ENCODE results near the gene MTA1. TPM values are rescaled to one million over a fixed set of nuclear protein-coding genes. Genes with fewer than 3 reads are reported as not detected.

MTA1 gene
- polyA plus RNA-seq, 1 of the 3 experiments (the other 2 are of a cell fraction) = 96.3 TPM

GRCh38 chr14:105376521-105377440 lies 42.8 kb upstream of the MTA1 start:
- H3F3A ChIP-seq (replicated peaks; ENCODE audit: insufficient read depth) = no peaks in the 10 kb centered on the region
- peaks cover 0 to 2% of the 10 kb centered on the region in 2 experiments for H3K36me3 ChIP-seq (replicated peaks in 1 of 2; ENCODE audit: control insufficient read depth in 1 of 2, insufficient read depth in 2 of 2, low read length in 1 of 2)
- WGBS (ENCODE audit: low lambda C conversion rate) = 83% methylated on average over 15 of the region's 34 CpGs
- no peak overlapping the region for H3K4me2 ChIP-seq
- H3K79me2 ChIP-seq (ENCODE audit: insufficient read depth) = no peaks in the 10 kb centered on the region
- no peaks in the 10 kb centered on the region for H3K9me2 ChIP-seq
- no peak overlapping the region for H3K4me3 ChIP-seq (ENCODE audit: low read depth in 2 of 2, low read length in 1 of 2)
- POLR2A ChIA-PET = no interaction called here
- CTCF ChIA-PET = interaction anchor here (1.2 to 1.9 kb wide), 2 partner anchors 71 to 113 kb away, joined by 3 to 7 read pairs; no protein-coding TSS in a partner anchor
- H2AFZ ChIP-seq (ENCODE audit: low read depth) = no peak overlapping the region
- DNase-seq = no peak
- H4K20me1 ChIP-seq (ENCODE audit: insufficient read depth) = no peaks in the 10 kb centered on the region
- no peak overlapping the region for H3K27ac ChIP-seq (ENCODE audit: low read depth in 2 of 2, low read length in 1 of 2)
- no peaks in the 10 kb centered on the region for H3K27me3 ChIP-seq (ENCODE audit: insufficient read depth)
- no peaks in the 10 kb centered on the region; a peak in 1 of 4 replicates for H3K4me1 ChIP-seq (ENCODE audit: control insufficient read depth in 1 of 2, insufficient read depth in 2 of 2, low read depth in 1 of 2, low read length in 1 of 2)
- TF ChIP-seq EP300 (IDR thresholded peaks at IDR 0.05; ENCODE audit: borderline replicate concordance in 1 of 2, low read depth in 1 of 2, low read length in 1 of 2) (no peak), EZH2phosphoT487 (IDR thresholded peaks at IDR 0.05; ENCODE audit: borderline replicate concordance, low read depth) (no peak), FOXJ3 (CRISPR knock-in tag; IDR thresholded peaks at IDR 0.05) (no peak), NRF1 (IDR thresholded peaks at IDR 0.05; ENCODE audit: low read depth, low read length) (no peak), SMC3 (IDR thresholded peaks at IDR 0.05; ENCODE audit: low read depth, low read length) (no peak), CHD2 (IDR thresholded peaks at IDR 0.05; ENCODE audit: low read length, partially characterized antibody) (no peak), TCF12 (IDR thresholded peaks at IDR 0.05) (no peak), ZBTB33 (IDR thresholded peaks at IDR 0.05; ENCODE audit: borderline replicate concordance, low read depth) (no peak), RFX5 (IDR thresholded peaks at IDR 0.05; ENCODE audit: low read length) (no peak), USF2 (IDR thresholded peaks at IDR 0.05; ENCODE audit: borderline replicate concordance, low read depth, low read length) (no peak), POLR2AphosphoS5 (IDR thresholded peaks at IDR 0.05; ENCODE audit: low read depth, low read length) (no peak), FOXM1 (IDR thresholded peaks at IDR 0.05; ENCODE audit: low read depth) (no peak), JUND (IDR thresholded peaks at IDR 0.05) (no peak), IRF3 (IDR thresholded peaks at IDR 0.05; ENCODE audit: low read depth, low read length) (no peak), USF1 (IDR thresholded peaks at IDR 0.05; ENCODE audit: borderline replicate concordance, low read depth) (no peak), FOSL2 (IDR thresholded peaks at IDR 0.05; ENCODE audit: borderline replicate concordance, low read depth) (no peak), TAF1 (IDR thresholded peaks at IDR 0.05; ENCODE audit: borderline replicate concordance, low read depth, low read length) (no peak)
- no peaks in the 10 kb centered on the region for H3K9me3 ChIP-seq
- no peak overlapping the region for H3K9ac ChIP-seq
